Smooth muscle cell (in vitro differentiated cells): Measurements from ENCODE around the gene TAS2R41. TPM values are rescaled to one million over a fixed set of nuclear protein-coding genes. Genes with fewer than 3 reads are reported as not detected.
A peak's percentile ranks its signal among the peaks of the same experiment; 100 is the strongest.

Source experiments
- DNase-seq: peaks from one replicate; lab custom pipeline; 2025; ENCODE audit not compliant: unreplicated experiment; lab: John Stamatoyannopoulos, UW
- H2AFZ ChIP-seq: fragments of 200-600 bp; sonication (generic); 2 replicates; pipeline ENCODE4 v1.6.0; 2016; ENCODE audit warnings: antibody characterized with exemption, low read depth, mild to moderate bottlenecking
- H3F3A ChIP-seq: fragments of 200-600 bp; sonication (generic); 2 replicates; pipeline ENCODE4 v1.6.0; 2017; ENCODE audit warnings: antibody characterized with exemption, low read depth
- H3K27ac ChIP-seq: fragments of 200-600 bp; sonication (generic); 2 replicates; pipeline ENCODE4 v1.5.1; 2016; ENCODE audit warnings: low read depth, mild to moderate bottlenecking
- H3K27me3 ChIP-seq: fragments of 200-600 bp; sonication (generic); 2 replicates; pipeline ENCODE4 v1.6.1; 2016; ENCODE audit warnings: low read depth, mild to moderate bottlenecking
- H3K36me3 ChIP-seq: fragments of 200-600 bp; sonication (generic); 2 replicates; pipeline ENCODE4 v1.5.1; 2016; ENCODE audit warnings: low read depth
- H3K4me1 ChIP-seq: fragments of 200-600 bp; sonication (generic); 2 replicates; pipeline ENCODE4 v1.5.1; 2016; ENCODE audit warnings: low read depth
- H3K4me2 ChIP-seq: fragments of 200-600 bp; sonication (generic); 2 replicates; pipeline ENCODE4 v1.6.0; 2016; ENCODE audit warnings: mild to moderate bottlenecking
- H3K4me3 ChIP-seq: fragments of 200-600 bp; sonication (generic); 2 replicates; pipeline ENCODE4 v1.5.1; 2016; ENCODE audit warnings: mild to moderate bottlenecking
- H3K79me2 ChIP-seq: fragments of 200-600 bp; sonication (generic); 2 replicates; pipeline ENCODE4 v1.6.0; 2016; ENCODE audit warnings: low read depth, mild to moderate bottlenecking
- H3K9ac ChIP-seq: fragments of 200-600 bp; sonication (generic); 2 replicates; pipeline ENCODE4 v1.6.0; 2016; ENCODE audit warnings: low read depth
- H3K9me3 ChIP-seq: fragments of 200-600 bp; sonication (generic); replicated peaks from 2 replicates; pipeline ENCODE4 v1.5.1; 2016; ENCODE audit warnings: low read depth
- H4K20me1 ChIP-seq: fragments of 200-600 bp; sonication (generic); 2 replicates; pipeline ENCODE4 v1.6.0; 2016; ENCODE audit warnings: low read depth
- CTCF ChIP-seq: fragments of 200-600 bp; sonication (generic); IDR thresholded peaks from 2 replicates; pipeline ENCODE4 v1.5.1; 2017; ENCODE audit warnings: borderline replicate concordance, mild to moderate bottlenecking, antibody characterized with exemption; ENCODE audit not compliant: insufficient read depth, poor library complexity, severe bottlenecking
- WGBS: methylation state at CpG from one replicate; pipeline ENCODE4 v1.1.7; 2016; ENCODE audit warnings: low lambda C conversion rate; 5-methylcytosine and 5-hydroxymethylcytosine counted together
- polyA plus RNA-seq: library from polyadenylated mRNA; unstranded; fragments of >200 nt; fragmentation: Nextera tagmentation; extraction: Ambion mirVana; gene quantifications from 2 replicates; pipeline ENCODE4 v1.2.1, GENCODE V29; 2016
- total RNA-seq: library from RNA; depleted of rRNA; stranded (reverse); fragments of >200 nt; gene quantifications from 2 replicates; pipeline ENCODE4 v1.2.3, GENCODE V29; 2014

TAS2R41 gene
- total and polyA plus RNA-seq, 2 experiments from 2014 or later, result not detected

GRCh38 chr7:143458263-143458662 is 19.4 kb upstream of the TAS2R41 start:
- no peaks in the 10 kb centered on the region for H3K9me3 ChIP-seq
- DNase-seq, result no peak
- H3K4me3 ChIP-seq, result no peak overlapping the region
- H3K9ac ChIP-seq, result no peak overlapping the region
- H3K27me3 ChIP-seq, result no peaks in the 10 kb centered on the region
- H4K20me1 ChIP-seq, result no peaks in the 10 kb centered on the region
- H3K4me2 ChIP-seq, result no peak overlapping the region
- no peak for TF ChIP-seq CTCF
- 48% methylated on average over 3 of the region's 3 CpGs for WGBS
- no peak overlapping the region for H2AFZ ChIP-seq
- no peaks in the 10 kb centered on the region for H3K4me1 ChIP-seq
- peak overlapping the region; percentile 39 for H3K27ac ChIP-seq
- no peaks in the 10 kb centered on the region for H3F3A ChIP-seq
- H3K36me3 ChIP-seq, result no peaks in the 10 kb centered on the region
- H3K79me2 ChIP-seq, result no peaks in the 10 kb centered on the region

GRCh38 chr7:143458681-143459080 is 19.0 kb upstream of the TAS2R41 start:
- no peak overlapping the region for H3K9ac ChIP-seq
- no peaks in the 10 kb centered on the region for H3K4me1 ChIP-seq
- 70% methylated on average over 3 of the region's 3 CpGs for WGBS
- no peaks in the 10 kb centered on the region for H3K79me2 ChIP-seq
- H3K36me3 ChIP-seq, result no peaks in the 10 kb centered on the region
- no peak overlapping the region for H2AFZ ChIP-seq
- no peak overlapping the region for H3K4me3 ChIP-seq
- H3K9me3 ChIP-seq, result no peaks in the 10 kb centered on the region
- H3K4me2 ChIP-seq, result no peak overlapping the region
- H3K27me3 ChIP-seq, result no peaks in the 10 kb centered on the region
- no peak for DNase-seq
- no peaks in the 10 kb centered on the region for H3F3A ChIP-seq
- TF ChIP-seq CTCF, result no peak
- H3K27ac ChIP-seq, result peak overlapping the region; percentile 39
- H4K20me1 ChIP-seq, result no peaks in the 10 kb centered on the region

GRCh38 chr7:143459359-143459758 is 18.3 kb upstream of the TAS2R41 start:
- Histone ChIP-seq H4K20me1 (no peaks in the 10 kb centered on the region), H3K4me2 (no peak overlapping the region), H3K9ac (no peak overlapping the region), H3K79me2 (no peaks in the 10 kb centered on the region), H3K27me3 (no peaks in the 10 kb centered on the region), H3K36me3 (no peaks in the 10 kb centered on the region), H2AFZ (no peak overlapping the region), H3K4me3 (no peak overlapping the region), H3F3A (no peaks in the 10 kb centered on the region), H3K27ac (no peak overlapping the region), H3K9me3 (no peaks in the 10 kb centered on the region), H3K4me1 (no peaks in the 10 kb centered on the region)
- TF ChIP-seq CTCF, result no peak
- 89% methylated on average over 1 of the region's 1 CpG for WGBS
- DNase-seq, result no peak

GRCh38 chr7:143460271-143460979 is 17.2 kb upstream of the TAS2R41 start:
- TF ChIP-seq CTCF, result no peak
- Histone ChIP-seq H3F3A (no peaks in the 10 kb centered on the region), H2AFZ (no peak overlapping the region), H4K20me1 (no peaks in the 10 kb centered on the region), H3K9ac (no peak overlapping the region), H3K4me2 (no peak overlapping the region), H3K36me3 (no peaks in the 10 kb centered on the region), H3K4me1 (no peaks in the 10 kb centered on the region), H3K79me2 (no peaks in the 10 kb centered on the region), H3K27me3 (no peaks in the 10 kb centered on the region), H3K9me3 (no peaks in the 10 kb centered on the region), H3K27ac (no peak overlapping the region), H3K4me3 (no peak overlapping the region)
- no peak for DNase-seq
- 89% methylated on average over 4 of the region's 4 CpGs for WGBS
